Measurements from ENCODE around the gene MPRIP.

MPRIP gene

DNA sequence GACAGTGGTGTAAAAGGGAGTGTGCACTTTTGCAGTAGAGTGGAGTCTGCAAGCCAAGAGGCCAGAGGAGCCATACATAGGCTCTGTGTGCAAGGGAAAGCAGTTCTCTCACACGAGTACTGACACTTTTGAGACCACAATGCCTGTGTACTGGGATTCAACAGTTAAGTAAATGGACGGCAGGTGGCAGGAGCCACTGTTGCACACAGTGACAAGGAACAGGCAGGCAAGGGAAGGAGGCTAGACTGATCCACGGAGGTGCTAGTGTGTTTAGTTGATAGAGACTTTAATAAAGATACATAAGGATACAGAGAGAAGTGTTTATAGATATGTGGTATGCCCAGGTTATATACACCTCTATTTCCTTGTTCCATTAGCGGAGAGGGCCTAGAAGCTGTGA, 67.0 kb downstream of the MPRIP start:
- TF ChIP-seq, protein P1, sequence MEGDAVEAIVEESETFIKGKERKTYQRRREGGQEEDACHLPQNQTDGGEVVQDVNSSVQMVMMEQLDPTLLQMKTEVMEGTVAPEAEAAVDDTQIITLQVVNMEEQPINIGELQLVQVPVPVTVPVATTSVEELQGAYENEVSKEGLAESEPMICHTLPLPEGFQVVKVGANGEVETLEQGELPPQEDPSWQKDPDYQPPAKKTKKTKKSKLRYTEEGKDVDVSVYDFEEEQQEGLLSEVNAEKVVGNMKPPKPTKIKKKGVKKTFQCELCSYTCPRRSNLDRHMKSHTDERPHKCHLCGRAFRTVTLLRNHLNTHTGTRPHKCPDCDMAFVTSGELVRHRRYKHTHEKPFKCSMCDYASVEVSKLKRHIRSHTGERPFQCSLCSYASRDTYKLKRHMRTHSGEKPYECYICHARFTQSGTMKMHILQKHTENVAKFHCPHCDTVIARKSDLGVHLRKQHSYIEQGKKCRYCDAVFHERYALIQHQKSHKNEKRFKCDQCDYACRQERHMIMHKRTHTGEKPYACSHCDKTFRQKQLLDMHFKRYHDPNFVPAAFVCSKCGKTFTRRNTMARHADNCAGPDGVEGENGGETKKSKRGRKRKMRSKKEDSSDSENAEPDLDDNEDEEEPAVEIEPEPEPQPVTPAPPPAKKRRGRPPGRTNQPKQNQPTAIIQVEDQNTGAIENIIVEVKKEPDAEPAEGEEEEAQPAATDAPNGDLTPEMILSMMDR (conservative IDR thresholded peaks at IDR 0.05), result 0 out of 2 replicates have a peak, but pooled peaks have one; percentile 10
- peak overlapping the region; percentile 31 for H3K27ac ChIP-seq

DNA sequence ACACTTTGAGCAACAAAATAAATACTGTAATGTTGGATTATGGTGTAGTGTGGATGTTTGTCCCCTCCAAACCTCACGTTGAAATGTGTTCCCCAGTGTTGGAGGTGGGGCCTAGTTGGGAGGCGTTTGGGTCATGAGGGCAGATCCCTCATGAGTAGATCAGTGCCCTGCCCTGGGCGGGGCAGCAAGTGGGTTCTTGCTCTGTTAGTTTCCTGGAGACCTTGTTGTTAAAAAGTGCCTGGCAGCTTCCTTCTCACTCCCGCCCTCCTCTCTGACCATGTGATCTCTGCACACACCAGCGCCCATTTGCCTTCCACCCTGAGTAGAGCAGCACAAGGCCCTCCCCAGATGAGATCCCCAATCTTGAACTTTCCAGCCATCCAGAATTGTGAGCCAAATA, 67.7 kb downstream of the MPRIP start:
- TF ChIP-seq, protein P1 (conservative IDR thresholded peaks at IDR 0.05), result no peak
- no peak overlapping the region for H3K27ac ChIP-seq

DNA sequence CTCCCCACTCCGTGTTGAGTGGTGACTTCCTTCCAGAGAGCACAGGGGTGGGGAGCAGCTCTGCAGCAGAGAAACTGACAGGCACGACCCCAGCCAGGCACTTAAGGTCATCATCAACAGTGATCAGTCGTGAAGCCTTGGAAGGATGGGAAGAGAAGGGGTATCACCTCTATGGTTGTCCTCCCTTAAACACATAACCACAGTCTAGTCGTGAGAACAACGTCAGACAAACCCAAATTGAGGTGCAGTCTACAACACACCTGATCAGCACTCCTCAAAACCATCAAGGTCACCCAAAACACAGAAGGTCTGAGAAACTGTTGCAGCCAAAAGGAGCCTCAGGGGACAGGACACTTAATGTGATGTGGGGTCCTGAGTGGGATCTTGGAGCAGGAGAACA, 68.3 kb downstream of the MPRIP start:
- TF ChIP-seq, protein P1 (conservative IDR thresholded peaks at IDR 0.05), result no peak
- no peak overlapping the region for H3K27ac ChIP-seq

DNA sequence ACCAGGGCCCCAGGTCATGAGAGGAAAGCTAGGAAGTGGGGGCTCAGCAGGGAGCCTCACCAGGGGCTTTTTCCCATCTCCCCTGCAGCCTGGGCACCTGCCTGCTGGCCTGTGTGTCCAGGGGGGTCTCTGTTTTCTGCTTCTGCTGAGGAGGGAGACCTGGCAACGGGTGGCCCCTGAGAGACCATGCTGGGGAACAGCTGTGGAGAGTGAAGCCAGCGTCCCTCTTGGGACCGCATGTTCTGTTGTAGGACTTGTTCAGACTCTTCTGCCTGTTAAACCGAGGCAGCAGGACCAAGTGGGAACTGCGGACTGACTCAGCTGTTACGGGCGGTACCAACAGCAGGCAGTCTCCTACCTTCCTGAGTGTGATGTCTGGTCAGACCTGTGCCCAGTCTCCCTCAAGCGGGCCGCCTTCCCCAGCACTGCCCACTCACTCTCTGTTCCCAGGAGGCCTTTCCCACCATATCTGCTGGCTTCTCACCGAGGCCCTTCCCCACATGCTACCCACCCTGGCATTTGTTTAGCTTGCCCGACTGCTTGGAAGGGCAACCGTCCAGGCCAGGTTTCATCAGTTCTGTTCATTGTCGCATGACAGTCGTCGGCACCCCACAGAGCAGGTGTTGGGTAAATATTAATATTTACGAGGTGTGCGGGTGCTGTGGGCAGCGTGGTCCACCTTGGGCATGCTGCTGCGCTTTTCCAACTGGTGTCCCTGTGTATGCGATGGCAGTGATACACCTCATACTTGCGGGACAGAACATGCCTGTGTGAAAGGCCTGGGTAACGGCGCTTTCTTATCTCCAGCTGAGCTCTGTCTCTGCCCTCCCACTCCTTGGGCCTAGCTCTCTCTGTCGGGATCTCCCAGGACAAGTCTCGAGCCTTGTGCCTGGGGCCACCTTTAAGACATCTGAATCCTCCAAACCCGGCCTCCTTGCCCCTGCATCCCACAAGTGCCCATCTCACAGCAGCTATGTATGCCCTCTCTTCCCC, 69.4 kb downstream of the MPRIP start:
- TF ChIP-seq, protein P1 (conservative IDR thresholded peaks at IDR 0.05), result no peak
- H3K27ac ChIP-seq, result no peak overlapping the region

DNA sequence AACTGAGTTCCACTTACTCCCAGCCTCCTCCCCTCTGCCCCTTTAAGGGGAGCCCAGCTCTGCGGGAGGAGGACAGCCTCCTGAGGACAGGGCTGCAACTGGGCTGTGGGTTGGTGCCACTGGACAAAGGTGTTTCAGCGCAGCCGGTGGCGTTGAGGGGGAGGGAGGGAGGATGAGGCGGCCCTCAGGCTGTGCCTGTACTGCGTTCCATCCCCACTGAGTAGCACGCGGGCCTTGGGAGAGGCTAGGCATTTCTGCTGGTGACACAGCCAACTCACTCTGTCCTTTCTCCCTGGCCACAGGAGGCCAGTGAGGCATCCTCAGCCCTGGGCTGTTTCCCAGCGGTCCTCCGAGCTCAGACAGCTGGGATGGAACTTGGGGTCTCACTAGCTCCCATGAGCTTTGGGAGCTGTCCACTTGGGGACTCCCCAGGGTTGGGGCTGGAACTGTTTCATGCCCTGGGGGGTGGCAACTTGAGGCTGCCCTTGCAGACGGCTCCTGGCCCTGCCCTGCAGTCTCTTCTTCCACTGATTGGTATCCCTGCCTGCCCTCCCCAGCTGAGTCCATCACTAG, 70.5 kb downstream of the MPRIP start:
- TF ChIP-seq, protein P1 (conservative IDR thresholded peaks at IDR 0.05), result no peak
- no peak overlapping the region for H3K27ac ChIP-seq

DNA sequence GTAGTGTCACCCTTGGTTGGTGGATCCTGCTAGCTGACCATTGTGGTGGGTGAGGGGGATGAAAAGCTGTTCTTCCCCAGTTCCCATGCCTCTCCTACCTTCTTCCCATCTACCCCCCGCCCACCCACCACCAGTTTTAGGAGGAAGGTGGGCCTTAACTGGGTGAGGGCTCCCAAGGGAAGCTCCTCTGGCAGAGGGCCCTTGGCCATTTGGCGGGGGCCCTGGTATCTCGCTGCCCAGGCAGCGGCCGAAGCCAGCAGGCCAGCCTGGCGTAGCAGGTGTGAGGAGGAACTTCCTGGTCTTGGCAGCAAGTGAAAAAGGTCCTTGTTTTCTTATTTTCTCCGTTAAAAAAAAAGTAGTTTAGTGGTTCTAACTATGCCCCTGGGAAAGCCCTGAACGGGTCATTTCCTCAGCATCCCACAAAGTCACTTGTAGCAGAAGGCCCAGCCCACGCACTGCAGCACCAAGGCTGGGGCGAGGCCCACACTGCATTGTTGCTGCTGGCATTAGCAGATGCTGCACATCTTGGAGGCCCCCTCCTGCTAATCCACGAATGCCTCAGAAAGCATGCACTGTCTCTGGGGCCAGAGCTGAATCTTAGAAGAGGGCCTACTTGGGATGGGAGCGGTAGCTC, 72.5 kb downstream of the MPRIP start:
- no peak overlapping the region for H3K27ac ChIP-seq
- TF ChIP-seq, protein P1 (conservative IDR thresholded peaks at IDR 0.05), result no peak

DNA sequence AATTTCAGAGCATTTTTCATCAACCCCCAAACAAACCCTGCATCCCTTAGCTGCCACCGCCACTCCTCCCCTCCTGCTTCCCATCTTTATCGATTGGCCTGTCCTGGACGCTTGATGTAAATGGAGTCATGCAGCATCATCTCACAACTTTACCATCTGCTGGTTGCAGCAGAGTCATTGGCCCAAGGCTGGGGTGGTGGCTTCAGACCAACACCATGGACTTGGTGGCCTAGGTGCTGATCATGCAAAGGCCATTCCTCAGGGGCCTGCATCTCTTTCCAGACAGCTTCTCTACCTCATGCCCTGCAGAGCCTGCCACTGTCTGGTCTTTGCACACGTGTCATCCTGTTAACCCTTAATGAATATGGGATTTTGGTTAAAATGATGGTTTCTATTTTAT, 73.4 kb downstream of the MPRIP start:
- TF ChIP-seq, protein P1 (conservative IDR thresholded peaks at IDR 0.05), result no peak
- H3K27ac ChIP-seq, result no peak overlapping the region
